Measurements from ENCODE around the gene SNF8.

- TF ChIP-seq CTCF (IDR thresholded peaks at IDR 0.05) = no peak
- TF ChIP-seq POLR2AphosphoS5 (IDR thresholded peaks at IDR 0.05; ENCODE audit: low read depth, low read length) = no peak
- TF ChIP-seq SIN3A (IDR thresholded peaks at IDR 0.05; ENCODE audit: borderline replicate concordance, insufficient read depth, low read depth, low read length) = no peak
These were observed 41.0 kb upstream of the SNF8 start for GRCh38 chr17:48985436-48986245.
